MM.1S (cell line): ENCODE measurements around the gene GPC3.

Source experiments
- DNase-seq: peaks from one replicate; pipeline ENCODE4 v3.0.0-alpha.2; 2015
- H2AFZ ChIP-seq: fragments of 300-600 bp; sonication (generic); 2 replicates; pipeline ENCODE4 v1.6.0; 2016; ENCODE audit warnings: antibody characterized with exemption, low read length
- H3F3A ChIP-seq: fragments of 300-600 bp; sonication (generic); 2 replicates; pipeline ENCODE4 v1.6.1; 2016; ENCODE audit warnings: mild to moderate bottlenecking, antibody characterized with exemption, low read length, moderate library complexity, mixed read lengths; ENCODE audit not compliant: insufficient read depth
- H3K27ac ChIP-seq: fragments of 300-600 bp; sonication (generic); 2 replicates; pipeline ENCODE4 v1.5.1; 2016; ENCODE audit warnings: mild to moderate bottlenecking, low read length
- H3K27me3 ChIP-seq: fragments of 300-600 bp; sonication (generic); replicated peaks from 2 replicates; pipeline ENCODE4 v1.6.0; 2016; ENCODE audit warnings: low read length; ENCODE audit not compliant: insufficient read depth
- H3K36me3 ChIP-seq: fragments of 300-600 bp; sonication (generic); replicated peaks from 2 replicates; pipeline ENCODE4 v1.6.1; 2016; ENCODE audit warnings: mild to moderate bottlenecking, low read length, mixed read lengths; ENCODE audit not compliant: insufficient read depth
- H3K4me1 ChIP-seq: fragments of 300-600 bp; sonication (generic); 2 replicates; pipeline ENCODE4 v1.6.1; 2016; ENCODE audit warnings: low read length, mixed read lengths
- H3K4me2 ChIP-seq: fragments of 300-600 bp; sonication (generic); 2 replicates; pipeline ENCODE4 v1.6.0; 2016; ENCODE audit warnings: low read depth, low read length
- H3K4me3 ChIP-seq: fragments of 300-600 bp; sonication (generic); 2 replicates; pipeline ENCODE4 v1.5.1; 2016; ENCODE audit warnings: low read length, mixed read lengths
- H3K79me2 ChIP-seq: fragments of 300-600 bp; sonication (generic); 2 replicates; pipeline ENCODE4 v1.6.1; 2016; ENCODE audit warnings: mixed run types, low read length, mixed read lengths
- H3K9ac ChIP-seq: fragments of 300-600 bp; sonication (generic); 2 replicates; pipeline ENCODE4 v1.6.1; 2016; ENCODE audit warnings: low read length, mixed read lengths
- H3K9me2 ChIP-seq: fragments of 300-600 bp; sonication (generic); replicated peaks from 2 replicates; pipeline ENCODE4 v1.6.1; 2016; ENCODE audit warnings: mild to moderate bottlenecking, low read length, mixed read lengths; ENCODE audit not compliant: insufficient read depth
- H3K9me3 ChIP-seq: fragments of 300-600 bp; sonication (generic); replicated peaks from 2 replicates; pipeline ENCODE4 v1.6.1; 2016; ENCODE audit warnings: mild to moderate bottlenecking, low read length, mixed read lengths; ENCODE audit not compliant: insufficient read depth
- H4K20me1 ChIP-seq: fragments of 300-600 bp; sonication (generic); 2 replicates; pipeline ENCODE4 v1.6.1; 2016; ENCODE audit warnings: mild to moderate bottlenecking, low read length, moderate library complexity, mixed read lengths; ENCODE audit not compliant: insufficient read depth
- EZH2 ChIP-seq: fragments of 300-600 bp; sonication (generic); optimal IDR thresholded peaks from 2 replicates; pipeline ENCODE3; 2017; ENCODE audit warnings: low read depth, mild to moderate bottlenecking, antibody characterized with exemption, low read length, mixed read lengths
- EZH2phosphoT487 ChIP-seq: fragments of 300-600 bp; sonication (generic); IDR thresholded peaks from 2 replicates; pipeline ENCODE4 v1.6.1; 2018; ENCODE audit warnings: antibody characterized with exemption, low read length
- TF ChIP-seq, protein P1 (sequence below): fragments of 300-600 bp; sonication (generic); IDR thresholded peaks from 2 replicates; pipeline ENCODE4 v1.5.1; 2016; ENCODE audit warnings: antibody characterized with exemption, low read length, mixed read lengths

The GPC3 gene

DNA sequence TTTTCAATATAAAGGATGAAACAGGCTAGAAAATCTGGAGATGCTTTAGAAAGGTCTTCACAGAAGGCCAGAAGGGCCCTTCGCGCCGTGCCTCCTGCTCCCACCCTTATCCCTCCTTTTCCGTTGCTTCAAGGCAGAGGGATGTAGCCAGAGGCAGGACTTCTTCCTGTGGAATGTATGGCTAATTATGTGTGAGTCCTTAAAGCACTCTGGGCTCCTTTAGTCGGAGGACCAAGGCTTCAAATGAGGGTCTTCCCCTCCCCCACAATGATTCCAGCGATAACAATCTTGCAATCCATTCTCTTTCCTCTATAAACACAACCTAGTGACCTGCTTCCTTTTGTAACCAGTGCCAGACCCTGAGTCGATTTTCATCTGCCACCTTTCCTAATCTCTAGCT, 103.5 kb downstream of the GPC3 start:
- Histone ChIP-seq H3K4me3 (no peak overlapping the region), H3K9ac (no peak overlapping the region), H3K4me1 (no peaks in the 10 kb centered on the region), H2AFZ (no peak overlapping the region), H3K27me3 (no peaks in the 10 kb centered on the region), H3K36me3 (no peaks in the 10 kb centered on the region), H3K27ac (no peak overlapping the region), H3F3A (no peaks in the 10 kb centered on the region), H3K9me3 (no peaks in the 10 kb centered on the region), H3K79me2 (no peaks in the 10 kb centered on the region), H4K20me1 (no peaks in the 10 kb centered on the region), H3K4me2 (no peak overlapping the region), H3K9me2 (no peaks in the 10 kb centered on the region)
- no peak for DNase-seq
- TF ChIP-seq EZH2phosphoT487: no peak
- no peak for TF ChIP-seq EZH2
- TF ChIP-seq, protein P1, sequence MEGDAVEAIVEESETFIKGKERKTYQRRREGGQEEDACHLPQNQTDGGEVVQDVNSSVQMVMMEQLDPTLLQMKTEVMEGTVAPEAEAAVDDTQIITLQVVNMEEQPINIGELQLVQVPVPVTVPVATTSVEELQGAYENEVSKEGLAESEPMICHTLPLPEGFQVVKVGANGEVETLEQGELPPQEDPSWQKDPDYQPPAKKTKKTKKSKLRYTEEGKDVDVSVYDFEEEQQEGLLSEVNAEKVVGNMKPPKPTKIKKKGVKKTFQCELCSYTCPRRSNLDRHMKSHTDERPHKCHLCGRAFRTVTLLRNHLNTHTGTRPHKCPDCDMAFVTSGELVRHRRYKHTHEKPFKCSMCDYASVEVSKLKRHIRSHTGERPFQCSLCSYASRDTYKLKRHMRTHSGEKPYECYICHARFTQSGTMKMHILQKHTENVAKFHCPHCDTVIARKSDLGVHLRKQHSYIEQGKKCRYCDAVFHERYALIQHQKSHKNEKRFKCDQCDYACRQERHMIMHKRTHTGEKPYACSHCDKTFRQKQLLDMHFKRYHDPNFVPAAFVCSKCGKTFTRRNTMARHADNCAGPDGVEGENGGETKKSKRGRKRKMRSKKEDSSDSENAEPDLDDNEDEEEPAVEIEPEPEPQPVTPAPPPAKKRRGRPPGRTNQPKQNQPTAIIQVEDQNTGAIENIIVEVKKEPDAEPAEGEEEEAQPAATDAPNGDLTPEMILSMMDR: no peak

DNA sequence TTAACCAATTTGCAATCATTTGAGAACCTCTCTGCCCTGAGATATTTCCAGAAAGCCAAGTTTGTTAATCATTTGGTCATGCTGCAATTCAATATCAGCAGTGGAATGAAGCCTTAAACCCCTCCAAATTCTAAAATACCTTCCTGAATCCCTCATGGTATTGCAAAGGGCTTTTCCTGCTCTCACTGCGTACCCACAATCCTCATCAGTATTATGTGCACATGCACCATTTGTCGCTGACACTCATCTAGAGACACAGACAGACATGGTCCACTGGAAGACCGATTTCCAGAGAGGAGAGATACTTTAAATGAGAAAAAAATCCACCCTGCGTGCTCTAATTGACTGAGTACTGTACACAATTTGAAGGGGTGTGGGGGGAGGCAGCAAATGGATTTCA, 104.4 kb downstream of the GPC3 start:
- DNase-seq: no peak
- no peak for TF ChIP-seq EZH2
- H3K9ac ChIP-seq: no peak overlapping the region
- no peaks in the 10 kb centered on the region for H3K79me2 ChIP-seq
- H3K36me3 ChIP-seq: no peaks in the 10 kb centered on the region
- H3F3A ChIP-seq: no peaks in the 10 kb centered on the region
- no peak overlapping the region for H3K4me2 ChIP-seq
- no peaks in the 10 kb centered on the region for H3K4me1 ChIP-seq
- H3K9me3 ChIP-seq: no peaks in the 10 kb centered on the region
- H3K27me3 ChIP-seq: no peaks in the 10 kb centered on the region
- no peak overlapping the region for H2AFZ ChIP-seq
- H4K20me1 ChIP-seq: no peaks in the 10 kb centered on the region
- no peak overlapping the region for H3K4me3 ChIP-seq
- H3K9me2 ChIP-seq: no peaks in the 10 kb centered on the region
- H3K27ac ChIP-seq: no peak overlapping the region

DNA sequence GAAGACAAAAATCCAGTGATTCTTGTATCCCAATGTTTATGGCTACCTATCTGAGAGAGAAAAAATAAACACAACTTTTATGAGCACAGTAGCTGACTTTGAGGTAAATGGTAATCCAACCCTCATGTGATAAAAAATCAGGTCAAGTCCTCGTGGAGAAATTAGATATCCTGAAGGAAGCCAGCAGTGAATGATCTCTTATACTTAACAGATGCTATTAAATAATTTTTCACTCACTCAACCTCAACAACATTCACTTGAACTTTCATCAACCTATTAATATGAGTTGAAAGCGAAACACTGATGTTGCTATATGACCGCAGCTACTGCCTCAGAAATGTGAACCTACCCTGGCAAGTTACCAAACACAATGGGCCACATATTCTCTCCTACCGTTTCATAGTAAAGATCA, 105.4 kb downstream of the GPC3 start:
- H3K4me3 ChIP-seq: no peak overlapping the region
- no peak overlapping the region for H3K9ac ChIP-seq
- no peaks in the 10 kb centered on the region for H3K36me3 ChIP-seq
- no peak overlapping the region for H3K4me2 ChIP-seq
- H3K9me2 ChIP-seq: no peaks in the 10 kb centered on the region
- H4K20me1 ChIP-seq: no peaks in the 10 kb centered on the region
- no peaks in the 10 kb centered on the region for H3K4me1 ChIP-seq
- no peak overlapping the region for H3K27ac ChIP-seq
- no peaks in the 10 kb centered on the region for H3K79me2 ChIP-seq
- H3K27me3 ChIP-seq: no peaks in the 10 kb centered on the region
- no peaks in the 10 kb centered on the region for H3F3A ChIP-seq
- H2AFZ ChIP-seq: no peak overlapping the region
- TF ChIP-seq EZH2 (no peak), EZH2phosphoT487 (no peak)
- TF ChIP-seq, protein P1: no peak
- H3K9me3 ChIP-seq: no peaks in the 10 kb centered on the region
- DNase-seq: peak; percentile 41

DNA sequence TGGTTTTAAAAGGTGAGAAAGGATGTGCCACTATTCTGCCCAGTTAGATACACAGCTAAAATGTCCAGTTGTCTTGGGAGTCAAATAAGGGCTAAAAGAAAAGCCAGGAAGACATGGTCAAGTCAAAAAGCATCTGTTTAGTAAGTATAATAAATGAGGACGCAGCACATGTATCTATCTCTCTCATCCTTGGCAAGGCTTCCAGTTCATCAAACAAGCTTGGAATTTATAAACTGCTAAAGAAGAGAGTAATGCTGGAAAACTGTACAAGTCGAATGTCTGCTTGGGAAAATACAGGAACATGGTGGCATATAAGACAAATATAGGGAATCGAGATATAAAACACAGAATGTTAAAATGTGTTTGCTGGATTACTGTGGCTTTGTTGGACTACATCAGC, 106.7 kb downstream of the GPC3 start:
- H3K4me2 ChIP-seq: no peak overlapping the region
- H3K79me2 ChIP-seq: no peaks in the 10 kb centered on the region
- no peaks in the 10 kb centered on the region for H3K9me2 ChIP-seq
- no peaks in the 10 kb centered on the region for H3K27me3 ChIP-seq
- no peak overlapping the region for H3K4me3 ChIP-seq
- TF ChIP-seq, protein P1: no peak
- TF ChIP-seq EZH2 (no peak), EZH2phosphoT487 (no peak)
- no peaks in the 10 kb centered on the region for H3F3A ChIP-seq
- no peaks in the 10 kb centered on the region for H3K4me1 ChIP-seq
- H3K9ac ChIP-seq: no peak overlapping the region
- DNase-seq: no peak
- H3K27ac ChIP-seq: no peak overlapping the region
- no peaks in the 10 kb centered on the region for H3K9me3 ChIP-seq
- no peaks in the 10 kb centered on the region for H3K36me3 ChIP-seq
- H4K20me1 ChIP-seq: no peaks in the 10 kb centered on the region
- no peak overlapping the region for H2AFZ ChIP-seq
